Colonic mucosa (tissue), 4 donors: ENCODE data around the gene SARDH. TPM values are rescaled to one million over a fixed set of nuclear protein-coding genes. Genes with fewer than 3 reads are reported as not detected.

Experiments
- DNase-seq: peaks from one replicate; pipeline ENCODE4 v3.0.0-alpha.2; 2020
- H3K27ac ChIP-seq: fragments of 200-600 bp; one replicate; pipeline ENCODE4 v1.8.0; 2021
- H3K27me3 ChIP-seq: fragments of 200-600 bp; one replicate; pipeline ENCODE4 v1.8.0; 2021
- H3K36me3 ChIP-seq: fragments of 200-600 bp; one replicate; pipeline ENCODE4 v1.8.0; 2021
- H3K4me1 ChIP-seq: fragments of 200-600 bp; one replicate; pipeline ENCODE4 v1.8.0; 2021; ENCODE audit warnings: mild to moderate bottlenecking
- H3K4me3 ChIP-seq: fragments of 200-600 bp; one replicate; pipeline ENCODE4 v1.8.0; 2021
- H3K9ac ChIP-seq, 2 donors: one replicate each; pipeline ENCODE4 v1.7.0; 2013; ENCODE audit warnings: control low read depth in 2 of 2, low read depth in 2 of 2, low read length in 2 of 2
- H3K9me3 ChIP-seq: fragments of 200-600 bp; one replicate; pipeline ENCODE4 v1.8.0; 2021
- intact Hi-C: fragments of 100-400 bp; cut with DNase I; formaldehyde crosslinking; loops from one replicate; pipeline ENCODE4 v1.14.1; 2022
- total RNA-seq, 2 donors: library from RNA; stranded (reverse); fragmentation: NEBNext Ultra II Directional in 1 of 2; extraction: Animal tissue kit (Norgen Biotek cat#: 25700) in 1 of 2; gene quantifications; one replicate each; pipeline ENCODE4 v1.2.1, GENCODE V29; 2021
- TF ChIP-seq, protein P1 (sequence below): fragments of 200-600 bp; IDR thresholded peaks from one replicate; pipeline ENCODE4 v1.8.0; 2022; ENCODE audit warnings: antibody characterized with exemption, mild to moderate bottlenecking
- donor health status: healthy.
- donor health status: DM: no; HTN: no; CAD: no.
- donor health status: DM: no; HTN: no; CAD: no.

SARDH gene
- total RNA-seq, 2 donors from 2014 or later: 0.66 to 1.3 TPM

DNA sequence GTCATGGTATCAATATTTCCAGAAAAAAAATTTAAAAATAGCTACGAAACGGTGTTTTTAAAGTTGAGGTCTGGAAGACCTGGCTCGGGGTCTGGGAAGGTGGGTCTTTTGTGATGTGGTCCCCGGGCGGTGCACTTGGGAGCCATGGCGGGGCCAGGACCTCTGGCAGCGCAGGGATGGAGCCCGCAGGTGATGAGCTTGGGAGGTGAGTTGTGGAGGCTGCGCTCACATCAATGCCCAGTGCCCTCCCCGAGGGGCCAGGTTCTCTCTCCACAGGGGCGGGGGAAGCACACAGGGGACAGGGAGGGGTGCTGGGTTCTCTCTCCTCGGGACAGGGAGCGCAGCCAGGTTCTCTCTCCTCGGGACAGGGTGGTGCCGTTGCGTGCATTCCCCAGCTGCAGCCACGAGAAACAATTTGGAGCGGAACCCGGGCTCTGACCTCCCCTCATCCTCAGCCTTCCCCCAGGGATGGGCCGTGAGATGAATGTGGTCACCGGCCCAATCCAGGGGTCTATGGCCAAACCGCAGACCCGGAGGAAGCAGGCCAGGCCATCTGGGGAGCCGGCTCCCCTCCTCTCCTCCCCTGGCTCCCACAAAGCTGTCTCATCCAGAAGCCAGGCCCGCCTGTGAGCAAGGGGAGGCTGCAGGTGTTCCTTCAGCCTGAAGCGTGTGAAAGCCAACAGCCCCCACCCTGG lies 76.2 kb downstream of the SARDH start:
- Histone ChIP-seq H3K36me3 (no peaks in the 10 kb centered on the region), H3K4me1 (no peaks in the 10 kb centered on the region), H3K27me3 (no peaks in the 10 kb centered on the region), H3K27ac (no peak overlapping the region), H3K9ac (no peak overlapping the region), H3K9me3 (no peaks in the 10 kb centered on the region), H3K4me3 (no peak overlapping the region)
- intact Hi-C loops: no loop called here
- TF ChIP-seq, protein P1, sequence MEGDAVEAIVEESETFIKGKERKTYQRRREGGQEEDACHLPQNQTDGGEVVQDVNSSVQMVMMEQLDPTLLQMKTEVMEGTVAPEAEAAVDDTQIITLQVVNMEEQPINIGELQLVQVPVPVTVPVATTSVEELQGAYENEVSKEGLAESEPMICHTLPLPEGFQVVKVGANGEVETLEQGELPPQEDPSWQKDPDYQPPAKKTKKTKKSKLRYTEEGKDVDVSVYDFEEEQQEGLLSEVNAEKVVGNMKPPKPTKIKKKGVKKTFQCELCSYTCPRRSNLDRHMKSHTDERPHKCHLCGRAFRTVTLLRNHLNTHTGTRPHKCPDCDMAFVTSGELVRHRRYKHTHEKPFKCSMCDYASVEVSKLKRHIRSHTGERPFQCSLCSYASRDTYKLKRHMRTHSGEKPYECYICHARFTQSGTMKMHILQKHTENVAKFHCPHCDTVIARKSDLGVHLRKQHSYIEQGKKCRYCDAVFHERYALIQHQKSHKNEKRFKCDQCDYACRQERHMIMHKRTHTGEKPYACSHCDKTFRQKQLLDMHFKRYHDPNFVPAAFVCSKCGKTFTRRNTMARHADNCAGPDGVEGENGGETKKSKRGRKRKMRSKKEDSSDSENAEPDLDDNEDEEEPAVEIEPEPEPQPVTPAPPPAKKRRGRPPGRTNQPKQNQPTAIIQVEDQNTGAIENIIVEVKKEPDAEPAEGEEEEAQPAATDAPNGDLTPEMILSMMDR: no peak
- DNase-seq: no peak

DNA sequence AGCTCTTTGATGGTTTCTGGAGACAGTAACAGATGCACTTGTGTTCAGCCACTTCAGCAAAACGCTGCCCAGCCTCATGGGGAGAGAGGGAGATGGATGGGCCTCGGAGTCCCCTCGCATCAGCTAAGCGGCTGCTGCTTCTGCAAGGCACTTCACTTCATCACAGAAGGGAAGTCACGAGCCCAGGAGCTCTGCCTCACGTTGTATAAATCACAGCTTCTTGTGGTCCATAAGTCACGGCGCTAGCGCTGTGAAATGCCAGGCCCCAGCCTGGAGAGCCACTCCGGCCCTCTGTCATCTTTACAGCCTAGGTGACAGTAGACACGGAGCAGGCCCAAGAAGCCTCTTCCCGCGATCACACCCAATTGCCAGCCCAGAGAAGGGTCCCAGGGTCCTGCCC lies 78.6 kb downstream of the SARDH start:
- Histone ChIP-seq H3K4me1 (no peaks in the 10 kb centered on the region), H3K9ac (no peak overlapping the region), H3K36me3 (no peaks in the 10 kb centered on the region), H3K27ac (no peak overlapping the region), H3K9me3 (no peaks in the 10 kb centered on the region), H3K27me3 (no peaks in the 10 kb centered on the region), H3K4me3 (no peak overlapping the region)
- intact Hi-C loops: no loop called here
- TF ChIP-seq, protein P1: no peak
- no peak for DNase-seq

DNA sequence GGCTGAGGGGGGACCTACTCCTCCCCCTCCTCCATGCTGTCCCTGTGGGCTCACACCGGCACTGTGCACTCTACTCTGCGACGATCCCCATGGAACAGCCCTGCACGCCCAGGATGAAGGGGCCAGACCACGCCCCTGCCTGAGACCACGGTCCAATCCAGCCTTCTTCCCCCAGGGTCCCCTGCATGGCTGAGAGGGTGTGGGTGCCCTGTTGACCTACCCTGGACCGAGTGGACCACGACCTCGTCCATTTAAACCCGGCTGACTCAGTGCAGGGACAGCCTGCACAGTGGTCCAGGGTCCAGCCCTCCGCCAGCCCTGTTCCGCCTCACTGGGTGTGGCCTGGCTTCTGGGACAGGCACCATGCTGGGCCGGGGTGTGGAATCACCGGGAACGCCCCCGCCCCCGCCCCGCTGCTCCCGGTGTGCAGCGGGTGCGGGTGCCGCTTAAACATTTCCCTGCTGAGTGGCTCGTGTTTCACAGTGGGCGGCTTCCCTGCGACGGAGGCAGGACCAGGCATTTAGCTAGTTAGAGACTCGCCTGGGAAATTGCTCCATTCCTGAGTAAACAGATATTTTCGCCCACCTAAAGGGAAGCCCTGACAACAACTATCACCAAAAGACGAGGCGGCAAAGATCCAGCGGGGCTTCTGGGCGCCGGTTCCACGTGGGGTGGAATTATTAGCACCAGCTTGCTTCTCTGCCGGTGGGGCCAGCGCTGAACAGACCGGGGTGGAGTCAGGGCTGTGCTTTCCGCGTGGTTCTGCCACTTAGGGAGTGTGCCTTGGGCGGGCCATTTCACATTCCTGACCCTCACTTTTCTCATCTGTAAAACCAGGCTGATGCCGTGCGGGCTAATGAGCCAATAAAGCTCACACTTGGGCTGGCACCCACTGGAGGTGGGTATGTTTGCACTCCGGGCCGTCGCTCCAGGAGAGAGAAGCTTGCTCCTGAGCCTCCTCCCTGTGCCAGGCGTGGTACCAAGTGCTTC lies 79.4 kb downstream of the SARDH start:
- Histone ChIP-seq H3K4me1 (no peaks in the 10 kb centered on the region), H3K4me3 (no peak overlapping the region), H3K36me3 (no peaks in the 10 kb centered on the region), H3K27me3 (no peaks in the 10 kb centered on the region), H3K9ac (peak overlapping the region in 1 of 2 donors; percentile 12), H3K27ac (no peak overlapping the region), H3K9me3 (no peaks in the 10 kb centered on the region)
- TF ChIP-seq, protein P1: no peak
- intact Hi-C loops: no loop called here
- peak; percentile 53 for DNase-seq

DNA sequence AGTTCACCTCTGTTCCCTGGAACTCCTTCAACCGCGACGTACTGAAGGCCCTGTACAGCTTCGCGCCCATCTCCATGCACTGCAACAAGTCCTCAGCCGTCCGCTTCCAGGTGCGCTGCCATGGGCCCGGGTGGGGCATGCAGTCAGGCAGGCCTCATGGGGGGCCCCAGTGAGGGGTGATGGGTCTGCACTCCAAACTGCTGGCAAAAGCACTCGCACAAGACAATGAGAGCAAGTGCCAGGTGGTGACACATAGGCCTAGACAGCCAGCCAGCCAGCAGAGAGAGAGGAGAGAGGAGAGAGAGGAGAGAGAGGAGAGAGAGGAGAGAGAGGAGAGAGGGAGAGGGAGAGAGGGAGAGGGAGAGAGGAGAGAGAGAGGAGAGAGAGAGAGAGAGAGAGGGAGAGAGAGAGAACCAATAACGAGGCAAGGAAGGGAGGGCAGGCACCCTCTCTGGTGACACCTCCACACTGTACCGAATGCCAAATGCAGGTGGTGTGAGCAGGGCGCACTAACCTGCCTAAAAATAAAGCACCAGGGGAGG lies 81.0 kb downstream of the SARDH start:
- no peak overlapping the region for H3K27ac ChIP-seq
- TF ChIP-seq, protein P1: no peak
- intact Hi-C loops: no loop called here
- H3K27me3 ChIP-seq: no peaks in the 10 kb centered on the region
- H3K4me3 ChIP-seq: no peak overlapping the region
- no peaks in the 10 kb centered on the region for H3K4me1 ChIP-seq
- no peak overlapping the region for H3K9ac ChIP-seq
- H3K9me3 ChIP-seq: no peaks in the 10 kb centered on the region
- H3K36me3 ChIP-seq: no peaks in the 10 kb centered on the region
- DNase-seq: no peak
